SK-N-SH (cell line): ENCODE measurements around the gene UBA5.

Experiments
- CTCF ChIP-seq: fragments of 200-600 bp; sonication (generic); IDR thresholded peaks from 2 replicates; pipeline ENCODE4 v1.6.1; 2017; ENCODE audit warnings: antibody characterized with exemption, mild to moderate bottlenecking, moderate library complexity
- GABPA ChIP-seq: IDR thresholded peaks from 2 replicates; pipeline ENCODE4 v1.4.0; 2012; ENCODE audit warnings: low read depth, mild to moderate bottlenecking
- POLR2AphosphoS5 ChIP-seq: IDR thresholded peaks from 2 replicates; pipeline ENCODE4 v1.6.1; 2012; ENCODE audit warnings: low read depth, low read length
- REST ChIP-seq: IDR thresholded peaks from 2 replicates; pipeline ENCODE4 v1.6.1; 2012; ENCODE audit warnings: mild to moderate bottlenecking, low read depth, low read length, moderate library complexity
- TAF1 ChIP-seq: IDR thresholded peaks from 2 replicates; pipeline ENCODE4 v1.6.1; 2012; ENCODE audit warnings: low read depth, mild to moderate bottlenecking, low read length, moderate library complexity, borderline replicate concordance

- TF ChIP-seq REST: no peak
- TF ChIP-seq CTCF: no peak
- no peak for TF ChIP-seq TAF1
- TF ChIP-seq POLR2AphosphoS5: no peak
- TF ChIP-seq GABPA: no peak
Observed at GRCh38 chr3:132622761-132623160, 37.4 kb upstream of the UBA5 start.
